AG08395 (cell line): Measurements from ENCODE around the gene SLC9A5.
A peak's percentile ranks its signal among the peaks of the same experiment; 100 is the strongest.

Experiments used
- DNase-seq: peaks from one replicate; pipeline ENCODE4 v3.0.0; 2012; ENCODE audit warnings: mixed read lengths, low spot score

Gene SLC9A5

DNA sequence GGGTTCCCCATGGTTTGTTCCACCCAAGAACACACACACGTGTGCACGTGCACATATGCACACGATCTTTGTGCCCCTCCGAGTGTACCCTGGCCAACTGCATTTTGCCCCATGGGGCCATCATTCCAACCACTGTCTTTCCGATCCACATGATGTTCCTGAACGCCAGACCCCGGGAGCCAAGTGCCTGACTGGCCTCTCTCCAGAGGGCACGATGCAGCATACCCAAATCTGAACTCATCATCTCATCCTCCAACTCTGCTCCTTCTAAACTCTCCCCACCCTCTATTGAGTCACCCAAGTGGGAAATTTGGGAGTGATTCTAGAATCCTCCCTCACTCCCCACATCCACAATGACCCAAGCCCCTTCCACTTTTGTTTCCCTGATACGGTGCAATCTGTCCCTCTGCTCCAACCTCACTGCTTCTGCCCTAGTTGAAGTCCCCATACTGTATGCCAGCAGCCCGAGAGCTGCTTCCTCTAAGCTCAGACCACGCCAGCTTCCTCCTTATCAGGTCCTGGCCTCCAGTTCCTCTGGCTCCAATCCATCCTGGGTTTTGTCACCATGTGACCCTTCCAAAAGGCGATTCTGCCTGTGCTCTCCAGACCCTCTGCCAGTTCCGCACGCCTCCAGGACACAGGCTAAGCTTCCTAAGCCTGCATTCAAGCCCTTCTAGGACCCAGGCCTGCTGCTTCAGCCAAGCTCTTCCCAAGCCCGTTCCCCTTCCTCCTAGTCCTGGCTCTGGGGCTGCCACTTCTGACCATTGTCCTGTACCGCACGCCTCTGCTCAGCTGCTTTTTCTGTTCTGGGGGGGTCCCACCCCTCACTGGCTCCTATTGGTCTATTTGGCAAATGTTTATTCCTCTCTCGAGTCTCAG lies 31.9 kb upstream of the SLC9A5 start:
- DNase-seq = no peak

DNA sequence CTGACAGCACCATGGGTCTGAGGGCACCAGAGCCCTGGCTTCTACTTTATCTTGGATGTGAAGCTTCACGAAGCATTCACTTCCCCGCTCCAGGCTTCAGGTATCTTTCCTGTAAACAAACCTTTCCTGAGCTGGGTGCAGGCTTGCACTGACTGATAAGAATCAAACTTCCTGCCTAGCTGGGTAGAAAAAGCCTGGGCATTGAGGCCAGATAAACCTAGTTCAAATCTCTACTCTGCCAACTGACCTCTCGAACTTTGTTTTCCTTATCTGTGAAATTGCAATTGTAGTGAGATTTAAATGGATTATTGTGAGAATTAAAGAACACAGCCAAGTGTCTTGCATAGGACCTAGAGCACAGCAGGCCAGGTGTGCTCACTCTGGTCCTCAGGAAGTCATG lies 24.8 kb upstream of the SLC9A5 start:
- DNase-seq = no peak

DNA sequence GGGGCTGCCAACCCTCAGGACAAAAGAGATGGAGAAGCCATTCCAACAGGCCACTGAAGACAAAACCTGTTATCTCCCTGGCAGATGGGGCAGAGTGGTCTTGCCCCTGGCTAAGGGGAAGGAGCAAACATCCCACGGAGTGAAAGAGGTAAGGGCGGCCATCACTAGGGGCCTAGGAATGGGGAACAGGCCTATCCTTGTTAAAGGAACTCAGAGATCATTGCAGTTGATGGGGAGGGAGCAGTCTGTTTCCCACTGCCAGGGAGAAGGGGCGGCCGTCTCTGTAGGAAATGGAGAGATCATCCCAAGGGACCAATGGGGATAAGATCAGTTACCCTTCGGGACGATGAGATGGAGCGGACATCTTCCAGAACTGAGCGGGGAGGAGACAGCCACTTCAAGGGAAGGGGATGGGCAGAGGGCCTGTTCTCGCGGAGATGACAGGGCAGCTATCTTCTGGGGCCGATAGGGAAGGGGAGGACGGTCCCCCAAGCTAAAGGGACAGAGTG lies 22.4 kb upstream of the SLC9A5 start:
- no peak for DNase-seq

DNA sequence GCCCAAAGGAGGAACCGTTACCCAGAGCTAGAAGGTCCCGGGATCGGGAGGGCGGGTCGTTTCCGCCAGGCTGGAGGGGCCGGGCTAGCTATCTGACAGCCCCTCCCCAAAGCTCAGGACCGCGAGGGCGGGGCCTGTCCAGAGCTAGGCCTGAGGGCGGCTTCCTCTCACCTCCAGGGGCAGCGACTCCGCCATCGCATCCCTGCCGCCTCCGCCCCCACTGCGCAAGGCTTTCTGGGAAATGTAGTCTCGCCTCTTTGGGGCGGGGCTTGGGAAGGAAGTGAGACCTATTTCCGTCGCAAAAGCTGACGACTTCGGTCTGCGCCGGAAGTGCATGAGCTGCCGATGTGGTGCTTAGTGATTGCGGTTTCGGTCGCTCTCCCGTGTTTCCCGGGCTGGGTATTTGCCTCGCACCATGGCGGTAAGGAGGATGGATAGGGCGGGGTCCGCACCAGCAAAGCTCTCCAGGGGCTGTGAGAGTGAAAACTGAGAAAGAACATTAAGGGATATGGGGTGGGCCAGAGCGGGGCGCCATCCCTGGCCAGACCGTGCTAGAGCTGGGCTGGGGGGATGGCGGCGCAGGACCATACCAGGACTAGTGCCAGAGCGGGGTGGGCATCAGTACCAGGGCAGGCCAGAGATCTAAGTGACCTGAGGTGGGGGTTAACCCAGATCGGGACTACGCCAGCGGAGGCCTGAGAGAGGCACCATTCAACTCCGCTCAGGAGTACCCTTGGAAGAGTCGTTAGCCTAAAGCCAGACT lies 21.8 kb upstream of the SLC9A5 start, which contains the start of gene TMEM208:
Gene TMEM208, plus strand, starts transcription at position 327 of the 763 bp plus-strand sequence. Its CDS starts 89 bp downstream, at position 416.
- DNase-seq = peak; percentile 98

DNA sequence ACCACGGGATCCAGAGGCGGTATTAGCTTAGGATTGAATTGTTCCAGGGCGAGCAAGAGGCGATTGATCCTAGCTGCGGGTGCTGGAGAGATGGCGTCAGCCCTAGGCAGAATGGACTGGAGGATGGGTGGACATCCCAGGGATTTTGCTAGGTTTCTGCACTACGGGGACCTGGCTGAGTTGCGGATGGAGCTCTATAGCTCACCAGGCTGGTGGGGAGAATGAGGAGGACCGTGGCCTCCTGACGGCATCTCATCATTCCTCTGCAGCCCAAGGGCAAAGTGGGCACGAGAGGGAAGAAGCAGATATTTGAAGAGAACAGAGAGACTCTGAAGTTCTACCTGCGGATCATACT lies 21.2 kb upstream of the SLC9A5 start:
- no peak for DNase-seq

DNA sequence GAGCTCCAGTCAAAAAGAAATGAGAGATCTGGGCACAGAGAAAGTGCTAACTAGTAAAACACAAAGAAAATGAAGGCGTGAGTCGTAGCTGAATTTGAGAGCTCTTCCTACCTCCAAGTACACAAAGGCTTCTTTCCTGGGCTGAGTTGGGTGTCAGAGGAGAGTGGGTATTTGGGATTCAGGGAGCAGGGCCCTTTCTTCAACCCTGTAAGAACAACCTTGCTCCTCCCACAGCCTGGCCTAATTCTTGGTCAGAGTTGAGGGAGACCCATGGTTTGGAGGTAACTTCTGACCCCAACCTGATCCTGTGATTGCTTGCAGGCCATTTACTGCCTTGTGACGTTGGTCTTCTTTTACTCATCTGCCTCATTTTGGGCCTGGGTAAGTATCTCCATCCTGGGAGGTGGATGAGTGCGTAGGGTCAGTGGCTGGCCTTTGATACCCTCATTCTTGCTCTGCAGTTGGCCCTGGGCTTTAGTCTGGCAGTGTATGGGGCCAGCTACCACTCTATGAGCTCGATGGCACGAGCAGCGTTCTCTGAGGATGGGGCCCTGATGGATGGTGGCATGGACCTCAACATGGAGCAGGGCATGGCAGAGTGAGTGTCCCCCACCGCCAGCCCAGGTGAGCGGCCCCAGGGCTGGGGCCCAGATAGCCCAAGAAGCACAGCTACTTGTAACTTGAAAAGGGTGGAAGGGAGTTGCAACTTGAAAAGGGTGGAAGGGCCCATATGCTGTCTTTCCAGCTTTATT lies 20.6 kb upstream of the SLC9A5 start:
- DNase-seq = no peak

DNA sequence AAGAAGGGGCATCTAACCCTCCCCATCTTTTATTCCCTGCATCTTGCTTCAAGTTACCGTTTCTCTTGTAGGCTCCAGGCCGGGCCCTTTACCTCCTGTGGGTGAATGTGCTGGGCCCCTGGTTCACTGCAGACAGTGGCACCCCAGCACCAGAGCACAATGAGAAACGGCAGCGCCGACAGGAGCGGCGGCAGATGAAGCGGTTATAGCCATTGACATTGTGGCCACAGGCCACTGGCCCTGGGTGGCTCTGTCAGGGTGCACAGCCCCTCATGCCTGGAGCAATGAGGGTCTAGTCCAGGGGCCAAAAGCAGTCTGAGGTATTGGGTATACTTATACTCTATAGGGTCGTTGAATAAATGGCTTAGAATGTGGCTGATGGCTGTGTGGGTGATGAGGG lies 19.9 kb upstream of the SLC9A5 start:
- no peak for DNase-seq

DNA sequence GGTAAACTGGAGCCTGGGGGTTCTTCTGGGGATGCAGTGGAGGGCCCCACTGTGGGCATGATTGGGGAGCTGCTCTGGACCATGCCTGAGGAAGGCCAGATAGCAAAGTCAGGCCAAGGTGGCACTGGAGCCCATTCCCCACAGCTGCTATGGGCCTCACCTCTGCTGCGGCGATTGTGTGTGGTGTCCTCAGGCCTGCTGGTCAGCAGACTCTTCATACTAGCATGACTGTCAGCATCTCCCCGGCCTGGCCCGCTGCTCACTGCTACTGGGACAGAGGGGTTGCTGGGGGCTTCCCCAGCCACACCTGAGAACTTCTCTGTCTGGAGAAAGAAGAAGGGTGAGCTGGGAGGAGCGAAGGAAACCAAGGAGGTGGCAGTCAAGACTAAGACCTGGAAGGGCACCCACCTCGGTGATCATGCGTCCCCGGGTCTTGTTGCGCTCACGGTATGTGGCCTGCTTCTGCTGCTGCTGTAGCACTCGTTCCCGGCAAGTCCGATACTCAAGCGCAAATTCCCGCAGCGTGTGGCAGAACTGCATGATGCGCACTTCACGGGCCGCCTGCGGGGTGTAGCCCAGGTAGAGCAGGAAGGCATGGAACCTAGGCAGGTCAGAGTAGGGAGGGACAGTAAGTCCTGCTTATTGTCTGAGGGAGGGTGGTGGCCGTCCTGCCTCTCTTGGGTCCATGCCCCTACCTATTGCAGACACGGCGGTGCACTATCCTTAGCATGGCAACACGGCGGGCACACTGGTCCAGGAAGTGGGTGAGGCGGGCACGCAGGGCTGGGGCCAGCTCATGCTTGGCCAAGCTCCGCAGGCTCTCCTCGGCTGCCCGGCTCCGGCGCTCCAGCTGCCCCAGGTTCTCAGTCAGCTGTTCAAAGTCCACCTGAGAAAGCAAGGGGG lies 18.6 kb upstream of the SLC9A5 start:
- no peak for DNase-seq

DNA sequence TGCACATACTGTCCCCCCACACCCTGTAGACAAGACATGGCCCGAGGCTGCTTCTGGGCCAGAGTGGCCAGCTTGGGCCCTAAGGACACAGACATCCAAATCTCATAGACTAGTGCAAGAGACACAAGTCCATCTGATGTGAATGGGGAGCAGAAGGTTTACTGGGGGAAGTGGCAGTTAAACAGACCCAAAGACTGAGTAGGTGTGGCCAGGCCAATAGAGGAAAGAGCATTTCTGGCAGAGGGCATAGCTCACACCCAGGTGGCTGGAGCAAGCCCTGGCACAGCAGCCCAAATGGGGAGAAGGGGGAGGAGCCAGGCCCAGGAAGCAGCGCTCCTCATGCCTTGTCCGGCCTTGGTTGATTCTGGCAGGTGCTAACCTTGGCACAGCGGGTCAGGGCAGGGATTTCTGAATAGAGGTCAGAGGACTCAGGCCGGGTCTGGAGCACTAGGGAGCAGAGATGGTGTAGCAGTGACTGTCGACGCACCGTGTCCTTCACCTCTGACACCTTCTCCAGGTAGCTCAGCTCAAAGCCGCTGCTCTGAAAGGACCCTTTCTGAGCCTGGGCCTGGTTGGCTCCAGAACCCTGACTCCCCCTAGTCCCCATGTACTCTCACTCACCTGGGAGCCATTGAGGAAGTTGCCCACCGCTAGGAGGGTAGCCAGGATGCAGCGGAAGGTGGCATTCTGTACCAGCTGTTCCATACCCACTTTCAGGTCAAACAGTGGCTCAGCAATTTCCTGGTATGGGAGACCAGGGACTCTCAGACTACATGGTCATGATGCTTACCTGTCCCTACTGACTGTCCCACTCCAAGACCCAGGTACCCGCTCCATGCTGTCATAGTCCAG lies 17.7 kb upstream of the SLC9A5 start:
- no peak for DNase-seq

DNA sequence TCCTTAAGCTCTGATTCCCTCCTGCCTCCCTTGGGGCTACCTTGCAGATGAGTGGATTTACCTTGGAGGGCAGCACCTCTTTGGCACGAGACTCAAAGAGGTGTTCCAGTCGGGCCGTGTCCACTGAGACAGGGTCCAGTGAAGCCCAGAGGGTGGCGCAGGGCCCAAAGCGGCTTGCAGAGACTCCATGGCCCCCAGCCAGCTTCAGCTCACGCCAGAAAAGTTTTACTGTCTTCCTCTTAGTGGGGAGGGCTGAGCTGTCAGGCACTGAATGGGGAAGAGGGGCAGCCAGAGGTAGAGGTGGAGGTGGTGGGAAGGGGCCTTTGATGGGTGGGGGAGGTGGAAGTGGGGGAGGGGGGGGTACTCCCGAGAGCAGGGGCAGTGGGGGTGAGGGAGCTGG lies 15.2 kb upstream of the SLC9A5 start:
- DNase-seq = no peak

DNA sequence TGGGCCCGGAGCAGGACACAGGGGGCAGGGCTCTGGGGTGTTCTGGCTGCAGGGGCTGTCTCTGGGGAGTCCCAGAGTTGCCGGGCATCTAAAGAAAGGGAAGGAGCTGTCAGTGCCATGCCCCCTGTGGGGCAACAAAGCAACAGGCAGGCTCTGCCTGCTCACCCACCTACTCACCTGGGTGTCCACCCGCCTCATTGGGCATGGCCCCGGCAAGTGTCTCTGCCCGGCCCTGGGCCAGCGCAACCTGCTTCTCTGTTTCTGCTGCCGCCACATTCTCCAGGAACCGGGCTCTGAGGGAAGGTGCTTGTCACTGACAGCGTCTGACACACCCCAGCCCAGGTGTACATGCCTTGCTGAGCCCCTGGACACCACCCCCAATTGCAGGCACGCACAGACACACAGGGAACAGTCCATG lies 14.6 kb upstream of the SLC9A5 start:
- no peak for DNase-seq

DNA sequence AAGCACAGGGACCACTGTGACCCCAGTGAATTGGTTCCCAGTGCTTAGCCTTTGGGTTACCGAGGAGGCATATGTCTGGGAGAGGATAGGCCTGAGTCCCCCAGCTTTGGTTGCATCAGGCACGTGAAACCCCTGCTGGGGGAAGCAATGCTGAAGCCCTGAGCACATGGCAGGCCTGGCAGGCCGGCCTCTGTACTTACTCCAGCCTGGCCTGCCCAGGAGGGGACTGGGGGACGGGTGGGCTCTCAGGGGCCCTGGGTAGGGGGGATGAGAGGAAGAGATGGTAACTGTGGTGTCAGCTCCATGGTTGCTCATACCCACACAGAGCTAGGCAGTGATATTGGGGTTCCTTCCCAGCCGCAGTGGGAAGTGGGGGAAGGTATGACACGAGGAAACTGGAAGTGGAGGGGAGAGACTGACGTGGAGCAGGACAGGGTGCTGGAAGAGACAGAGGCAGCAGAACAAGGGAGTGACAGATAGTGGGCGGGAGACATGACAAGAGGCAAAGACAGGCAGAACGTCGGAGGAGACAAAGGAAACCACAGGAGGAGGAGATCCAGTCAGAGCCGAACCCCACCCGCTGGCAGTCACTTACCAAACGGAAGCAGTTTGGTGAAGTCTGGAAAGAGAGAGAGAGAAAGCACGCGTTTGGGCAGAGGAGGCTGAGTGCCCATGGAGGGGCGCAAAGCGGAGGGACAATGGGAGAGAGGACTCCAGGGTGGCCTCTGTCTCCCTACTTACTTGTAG lies 12.8 kb upstream of the SLC9A5 start:
- DNase-seq = peak; percentile 36

DNA sequence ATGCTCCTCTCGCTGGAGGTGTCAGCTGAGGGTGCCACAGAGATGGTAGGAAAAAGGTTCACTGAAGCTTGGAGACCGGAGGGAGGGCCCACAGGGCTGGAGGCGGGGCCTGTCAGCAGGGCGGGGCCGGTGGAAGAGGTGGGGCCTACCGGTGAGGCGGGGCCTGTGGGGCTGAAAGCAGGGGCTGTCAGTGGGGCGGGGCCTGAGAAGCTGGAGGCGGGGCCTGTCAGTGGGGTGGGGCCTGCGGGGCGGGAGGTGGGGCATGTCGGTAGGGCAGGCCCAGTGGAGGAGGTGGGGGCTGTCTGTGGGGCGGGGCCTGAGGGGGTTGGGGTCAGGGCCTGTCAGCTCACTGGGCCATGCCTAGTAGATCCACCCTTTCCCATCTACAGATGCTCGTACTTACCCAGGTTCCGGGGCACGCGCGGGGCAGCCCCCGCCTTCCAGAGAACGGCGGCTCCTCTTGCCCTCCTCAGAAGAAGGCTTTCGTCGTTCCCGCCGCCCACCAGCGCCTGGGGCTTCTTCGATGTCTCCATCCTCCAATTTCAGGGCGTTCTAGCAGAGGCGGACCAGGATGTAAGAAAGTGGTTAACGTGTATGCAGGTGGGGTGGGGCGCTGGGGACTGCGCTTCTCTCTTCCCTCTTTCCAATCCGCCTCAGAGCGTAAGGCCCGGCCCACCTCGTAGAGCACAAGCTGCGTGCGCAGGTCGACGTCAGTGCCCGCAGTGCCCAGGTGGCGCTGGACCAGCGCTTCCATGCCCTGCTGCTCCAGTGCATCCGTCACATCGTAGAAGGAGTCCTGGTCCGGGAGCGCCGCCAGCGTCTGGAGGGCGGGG lies 12.0 kb upstream of the SLC9A5 start:
- peak; percentile 86 for DNase-seq

DNA sequence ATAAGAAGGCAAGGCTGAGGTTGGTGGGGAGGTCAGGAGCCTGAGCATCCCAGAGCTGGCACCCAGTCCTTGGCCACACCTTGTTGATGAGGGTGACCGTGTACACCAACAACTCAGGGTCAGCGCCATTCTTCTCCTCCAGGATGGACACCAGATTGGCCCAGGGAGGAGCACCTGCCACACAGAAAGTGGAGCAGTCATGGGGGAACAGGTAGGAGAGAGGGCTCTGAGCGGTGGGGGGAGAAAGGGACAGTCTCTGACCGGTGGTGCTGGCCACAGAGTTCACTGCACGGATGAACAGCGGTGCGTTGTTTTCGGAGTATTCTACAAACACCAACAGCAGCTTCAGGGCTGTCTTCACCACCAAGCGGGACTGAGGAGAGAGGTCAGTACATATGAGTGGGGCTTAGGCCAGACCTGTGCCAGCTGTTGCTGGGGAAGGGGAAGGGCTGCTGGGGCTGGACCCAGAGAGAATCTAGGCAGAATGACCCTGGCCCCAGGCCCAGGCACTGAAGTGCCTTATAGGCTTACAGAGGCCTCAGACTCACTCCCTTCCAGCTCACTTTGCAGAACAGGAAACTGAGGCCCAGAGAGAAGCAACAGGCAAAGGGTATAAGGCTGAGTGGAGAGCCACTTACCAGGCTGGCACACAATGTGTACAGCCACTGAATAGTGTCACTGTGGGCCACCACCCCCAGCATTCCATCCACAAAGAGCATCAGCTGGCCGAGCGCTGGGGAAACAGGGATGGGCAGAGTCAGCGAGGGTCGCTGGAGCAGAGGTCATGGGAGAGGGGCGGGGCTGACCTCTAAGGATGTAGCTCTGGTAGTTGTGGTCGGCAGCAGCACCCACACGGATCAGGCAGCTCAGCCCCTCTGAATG lies 11.1 kb upstream of the SLC9A5 start:
- DNase-seq = no peak

DNA sequence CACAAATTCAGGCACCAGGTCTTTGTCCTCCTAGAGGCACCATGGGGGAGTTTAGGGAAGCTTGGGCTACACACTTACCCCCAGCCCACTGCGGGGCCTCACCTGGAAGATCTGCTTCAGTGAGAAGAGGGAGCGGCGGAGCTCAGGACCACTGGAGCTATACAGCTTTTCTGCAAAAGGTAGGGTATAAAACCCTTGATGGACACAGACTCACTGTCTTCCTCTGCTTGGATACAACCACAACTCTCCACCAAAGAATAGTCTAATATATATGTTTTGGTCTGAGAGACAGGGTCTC lies 10.6 kb upstream of the SLC9A5 start:
- DNase-seq = no peak

DNA sequence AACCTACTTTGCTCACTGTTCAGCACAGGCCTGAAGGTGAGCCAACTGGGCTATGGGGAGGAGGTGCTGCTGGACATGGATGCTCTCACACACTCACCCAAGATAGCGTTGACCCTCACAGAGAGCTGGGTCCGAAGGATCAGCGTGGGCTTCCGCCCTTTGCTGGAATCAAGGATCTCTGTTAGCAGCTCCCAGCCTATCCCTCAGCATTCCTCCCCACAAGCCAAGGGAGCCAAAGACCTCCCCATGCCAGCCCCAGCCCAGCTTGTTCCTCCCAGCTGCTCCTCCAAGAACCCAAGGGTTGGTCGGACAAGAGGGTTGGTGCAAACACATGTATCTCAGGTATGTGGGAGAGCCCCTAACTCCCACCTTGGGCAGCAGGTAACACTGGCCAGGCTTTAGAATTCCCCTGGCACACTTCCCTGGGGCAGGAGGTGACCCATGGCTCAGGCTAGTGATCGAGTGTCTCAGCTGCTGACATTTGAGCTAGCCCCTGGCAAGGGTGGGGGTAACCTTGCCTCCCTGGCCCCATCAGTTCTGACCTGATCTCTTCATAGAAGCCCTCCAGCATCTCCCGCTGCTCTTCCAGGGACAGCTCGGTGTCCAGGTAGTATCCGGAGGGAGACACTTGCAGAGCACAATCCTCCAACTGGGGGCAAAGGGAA lies 9.8 kb upstream of the SLC9A5 start:
- no peak for DNase-seq

DNA sequence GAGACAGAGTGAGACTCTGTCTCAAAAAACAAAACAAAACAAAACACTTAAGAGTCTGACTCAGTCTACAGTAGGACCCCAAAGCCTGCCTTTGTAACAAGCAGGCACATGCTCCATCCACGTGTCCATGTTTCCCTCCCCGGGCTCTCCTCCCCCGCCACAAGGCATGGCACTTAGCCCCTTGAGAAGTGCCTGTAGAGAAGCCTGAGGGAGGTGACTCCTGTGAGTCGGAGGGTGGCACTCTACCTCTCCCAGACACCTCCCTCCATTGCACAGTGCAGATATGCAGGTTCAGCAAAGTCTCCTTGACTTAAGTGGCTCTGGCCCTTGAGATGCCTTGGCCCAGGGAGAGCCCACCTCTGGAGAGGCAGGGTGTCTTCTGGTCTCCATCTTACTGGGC lies 8.3 kb upstream of the SLC9A5 start:
- DNase-seq = no peak
